GM23338 (cell line): ENCODE data around the gene LOXL3.

Source experiments
- POLR2AphosphoS5 ChIP-seq: IDR thresholded peaks from 2 replicates; pipeline ENCODE4 v1.6.1; 2016; ENCODE audit warnings: antibody characterized with exemption, low read depth
- TF ChIP-seq, protein P1 (sequence below), 2 experiments: fragments of 200-600 bp in 1 of 2; sonication (generic) in 1 of 2; conservative IDR thresholded peaks; 2 replicates each; pipeline versions ENCODE4 v1.5.1 to v1.6.1; 2016 to 2017; ENCODE audit warnings: antibody characterized with exemption in 2 of 2, low read depth in 2 of 2, mild to moderate bottlenecking in 2 of 2, moderate library complexity in 1 of 2

DNA sequence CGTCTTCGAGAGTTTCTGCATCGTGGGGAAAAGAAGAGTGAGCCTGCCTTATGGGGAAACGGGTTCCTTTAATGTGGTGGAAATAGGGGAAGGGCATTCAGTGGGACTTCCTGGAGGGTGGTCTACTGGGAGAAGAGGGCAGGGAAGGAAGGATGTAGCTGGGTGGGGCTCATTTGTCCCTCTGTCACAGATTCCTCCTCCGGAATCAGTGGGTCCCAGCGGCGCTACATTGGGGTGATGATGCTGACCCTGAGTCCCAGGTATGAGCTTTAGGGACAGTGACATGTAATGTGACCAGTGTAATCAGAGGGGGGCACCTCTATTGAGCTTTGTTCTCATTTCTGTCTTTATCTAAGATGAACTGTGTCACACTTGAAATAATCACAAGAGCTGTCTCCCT, 22.1 kb downstream of the LOXL3 start:
- TF ChIP-seq, protein P1, sequence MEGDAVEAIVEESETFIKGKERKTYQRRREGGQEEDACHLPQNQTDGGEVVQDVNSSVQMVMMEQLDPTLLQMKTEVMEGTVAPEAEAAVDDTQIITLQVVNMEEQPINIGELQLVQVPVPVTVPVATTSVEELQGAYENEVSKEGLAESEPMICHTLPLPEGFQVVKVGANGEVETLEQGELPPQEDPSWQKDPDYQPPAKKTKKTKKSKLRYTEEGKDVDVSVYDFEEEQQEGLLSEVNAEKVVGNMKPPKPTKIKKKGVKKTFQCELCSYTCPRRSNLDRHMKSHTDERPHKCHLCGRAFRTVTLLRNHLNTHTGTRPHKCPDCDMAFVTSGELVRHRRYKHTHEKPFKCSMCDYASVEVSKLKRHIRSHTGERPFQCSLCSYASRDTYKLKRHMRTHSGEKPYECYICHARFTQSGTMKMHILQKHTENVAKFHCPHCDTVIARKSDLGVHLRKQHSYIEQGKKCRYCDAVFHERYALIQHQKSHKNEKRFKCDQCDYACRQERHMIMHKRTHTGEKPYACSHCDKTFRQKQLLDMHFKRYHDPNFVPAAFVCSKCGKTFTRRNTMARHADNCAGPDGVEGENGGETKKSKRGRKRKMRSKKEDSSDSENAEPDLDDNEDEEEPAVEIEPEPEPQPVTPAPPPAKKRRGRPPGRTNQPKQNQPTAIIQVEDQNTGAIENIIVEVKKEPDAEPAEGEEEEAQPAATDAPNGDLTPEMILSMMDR (conservative IDR thresholded peaks at IDR 0.05; ENCODE audit: low read depth in 2 of 2) = no peak
- no peak for TF ChIP-seq POLR2AphosphoS5
